Activated naive CD8-positive, alpha-beta T cell treated with anti-CD3 and anti-CD28 coated beads for 36 hours (primary cell): ENCODE data around the gene TMEM135. TPM values are rescaled to one million over a fixed set of nuclear protein-coding genes. Genes with fewer than 3 reads are reported as not detected.
"Not testable (repeated sequence)": the region's sequence is repeated elsewhere in the genome, so short reads cannot be mapped to it uniquely, and the experiment has no call there.

Experiments used
- DNase-seq: peaks from one replicate; pipeline ENCODE4 v3.0.0; 2021
- H3K27ac Mint-ChIP-seq: one replicate; pipeline ENCODE4 v1.8.0; 2022; ENCODE audit warnings: mild to moderate bottlenecking, moderate library complexity, mixed read lengths
- H3K27me3 Mint-ChIP-seq: one replicate; pipeline ENCODE4 v1.8.0; 2022; ENCODE audit warnings: mild to moderate bottlenecking, mixed read lengths
- H3K36me3 Mint-ChIP-seq: one replicate; pipeline ENCODE4 v1.8.0; 2021; ENCODE audit warnings: mild to moderate bottlenecking, mixed read lengths
- H3K4me1 Mint-ChIP-seq: one replicate; pipeline ENCODE4 v1.8.0; 2021; ENCODE audit warnings: mixed read lengths
- H3K4me3 Mint-ChIP-seq: one replicate; pipeline ENCODE4 v1.8.0; 2022; ENCODE audit warnings: mild to moderate bottlenecking, moderate library complexity, mixed read lengths
- H3K9me3 Mint-ChIP-seq: one replicate; pipeline ENCODE4 v1.8.0; 2022; ENCODE audit warnings: mixed read lengths
- total RNA-seq, 2 experiments: library from RNA; stranded (reverse); gene quantifications; one replicate each; pipeline ENCODE4 v1.2.3, GENCODE V29; 2021

Gene TMEM135
- total RNA-seq, 2 experiments from 2014 or later, result 22.8 to 29.0 TPM

GRCh38 chr11:87173185-87174039 is 135.7 kb downstream of the TMEM135 start:
- peaks cover 11% of the 10 kb centered on the region for H3K4me1 Mint-ChIP-seq
- peaks cover 20% of the 10 kb centered on the region for H3K9me3 Mint-ChIP-seq
- no peak overlapping the region for H3K27ac Mint-ChIP-seq
- H3K4me3 Mint-ChIP-seq, result no peak overlapping the region
- DNase-seq, result no peak
- peaks cover 48% of the 10 kb centered on the region for H3K36me3 Mint-ChIP-seq
- no peaks in the 10 kb centered on the region for H3K27me3 Mint-ChIP-seq

GRCh38 chr11:87174870-87175269 is 137.1 kb downstream of the TMEM135 start:
- H3K4me3 Mint-ChIP-seq, result no peak overlapping the region
- peaks cover 11% of the 10 kb centered on the region for H3K9me3 Mint-ChIP-seq
- no peaks in the 10 kb centered on the region for H3K27me3 Mint-ChIP-seq
- no peak overlapping the region for H3K27ac Mint-ChIP-seq
- H3K4me1 Mint-ChIP-seq, result peaks cover 12% of the 10 kb centered on the region
- no peak for DNase-seq
- peaks cover 45% of the 10 kb centered on the region for H3K36me3 Mint-ChIP-seq

GRCh38 chr11:87176044-87176443 is 138.3 kb downstream of the TMEM135 start:
- H3K27me3 Mint-ChIP-seq, result no peaks in the 10 kb centered on the region

GRCh38 chr11:87179621-87180020 is 141.9 kb downstream of the TMEM135 start:
- Mint-ChIP-seq H3K36me3 (peaks cover 44% of the 10 kb centered on the region), H3K9me3 (peaks cover 9% of the 10 kb centered on the region), H3K4me1 (peaks cover 2% of the 10 kb centered on the region), H3K4me3 (no peak overlapping the region), H3K27ac (no peak overlapping the region), H3K27me3 (no peaks in the 10 kb centered on the region)
- no peak for DNase-seq

More at GRCh38 chr11:87176044-87176443, 138.3 kb downstream of the TMEM135 start:
- Mint-ChIP-seq H3K36me3 (peaks cover 47% of the 10 kb centered on the region), H3K27ac (no peak overlapping the region), H3K9me3 (peaks cover 9% of the 10 kb centered on the region), H3K4me1 (peaks cover 13% of the 10 kb centered on the region), H3K4me3 (no peak overlapping the region)
- DNase-seq, result no peak

- Mint-ChIP-seq H3K4me3 (no peak overlapping the region), H3K4me1 (peaks cover 2% of the 10 kb centered on the region), H3K36me3 (peaks cover 49% of the 10 kb centered on the region), H3K27me3 (no peaks in the 10 kb centered on the region), H3K27ac (no peak overlapping the region), H3K9me3 (peaks cover 11% of the 10 kb centered on the region)
- no peak for DNase-seq
Observed at GRCh38 chr11:87180742-87181141, 143.0 kb downstream of the TMEM135 start.

GRCh38 chr11:87181143-87181542 is 143.4 kb downstream of the TMEM135 start:
- Mint-ChIP-seq H3K4me3 (no peak overlapping the region), H3K4me1 (peaks cover 2% of the 10 kb centered on the region), H3K27ac (no peak overlapping the region), H3K9me3 (peaks cover 11% of the 10 kb centered on the region), H3K27me3 (no peaks in the 10 kb centered on the region), H3K36me3 (peaks cover 46% of the 10 kb centered on the region)
- DNase-seq, result no peak

- Mint-ChIP-seq H3K27me3 (no peaks in the 10 kb centered on the region), H3K9me3 (peaks cover 2% of the 10 kb centered on the region), H3K36me3 (peaks cover 15% of the 10 kb centered on the region), H3K4me3 (no peak overlapping the region), H3K27ac (no peak overlapping the region), H3K4me1 (peaks cover 2% of the 10 kb centered on the region)
- no peak for DNase-seq
Observed at GRCh38 chr11:87185228-87185627, 147.5 kb downstream of the TMEM135 start.

- Mint-ChIP-seq H3K4me3 (no peak overlapping the region), H3K27me3 (no peaks in the 10 kb centered on the region), H3K36me3 (peaks cover 10% of the 10 kb centered on the region), H3K4me1 (peaks cover 2% of the 10 kb centered on the region), H3K27ac (no peak overlapping the region), H3K9me3 (peaks cover 2% of the 10 kb centered on the region)
- no peak for DNase-seq
Observed at GRCh38 chr11:87187076-87187475, 149.3 kb downstream of the TMEM135 start.

GRCh38 chr11:87187930-87188329 is 150.2 kb downstream of the TMEM135 start:
- no peak overlapping the region for H3K27ac Mint-ChIP-seq
- DNase-seq, result no peak
- H3K4me3 Mint-ChIP-seq, result no peak overlapping the region
- peaks cover 10% of the 10 kb centered on the region for H3K36me3 Mint-ChIP-seq
- peaks cover 2% of the 10 kb centered on the region for H3K9me3 Mint-ChIP-seq
- peaks cover 2% of the 10 kb centered on the region for H3K4me1 Mint-ChIP-seq
- H3K27me3 Mint-ChIP-seq, result no peaks in the 10 kb centered on the region

- H3K27me3 Mint-ChIP-seq, DNase-seq, H3K36me3 Mint-ChIP-seq, H3K9me3 Mint-ChIP-seq, H3K27ac Mint-ChIP-seq, H3K4me3 Mint-ChIP-seq, H3K4me1 Mint-ChIP-seq: not testable (repeated sequence)
Observed at GRCh38 chr11:87188396-87188795, 150.7 kb downstream of the TMEM135 start.

GRCh38 chr11:87188921-87189320 is 151.2 kb downstream of the TMEM135 start:
- H3K4me3 Mint-ChIP-seq, H3K36me3 Mint-ChIP-seq, H3K27me3 Mint-ChIP-seq, H3K4me1 Mint-ChIP-seq, H3K27ac Mint-ChIP-seq, DNase-seq, H3K9me3 Mint-ChIP-seq: not testable (repeated sequence)

- Mint-ChIP-seq H3K27ac (no peak overlapping the region), H3K4me1 (peaks cover 2% of the 10 kb centered on the region), H3K4me3 (no peak overlapping the region), H3K9me3 (peaks cover 2% of the 10 kb centered on the region), H3K27me3 (no peaks in the 10 kb centered on the region), H3K36me3 (peaks cover 12% of the 10 kb centered on the region)
- no peak for DNase-seq
Observed at GRCh38 chr11:87190071-87190470, 152.3 kb downstream of the TMEM135 start.

- Mint-ChIP-seq H3K36me3 (peaks cover 8% of the 10 kb centered on the region), H3K27ac (no peak overlapping the region), H3K9me3 (peaks cover 2% of the 10 kb centered on the region), H3K27me3 (no peaks in the 10 kb centered on the region), H3K4me3 (no peak overlapping the region), H3K4me1 (no peaks in the 10 kb centered on the region)
- no peak for DNase-seq
Observed at GRCh38 chr11:87193756-87194470, 156.2 kb downstream of the TMEM135 start.

GRCh38 chr11:87194985-87195820 is 157.5 kb downstream of the TMEM135 start:
- Mint-ChIP-seq H3K36me3 (peaks cover 8% of the 10 kb centered on the region), H3K4me3 (no peak overlapping the region), H3K27me3 (no peaks in the 10 kb centered on the region), H3K4me1 (no peaks in the 10 kb centered on the region), H3K27ac (no peak overlapping the region), H3K9me3 (peaks cover 2% of the 10 kb centered on the region)
- no peak for DNase-seq
